Ureter (tissue), 1 donor: ENCODE data around the gene L1CAM. TPM values are rescaled to one million over a fixed set of nuclear protein-coding genes. Genes with fewer than 3 reads are reported as not detected.

ENCODE experiments used
- DNase-seq: peaks from one replicate; pipeline ENCODE4 v3.0.0-alpha.2; 2020; ENCODE audit warnings: low spot score
- total RNA-seq: library from RNA; stranded (reverse); gene quantifications from one replicate; pipeline ENCODE4 v1.2.4, GENCODE V29; 2023
- donor health status: DM: yes; HTN: yes; CAD: no.

Gene L1CAM
- 3.8 TPM for total RNA-seq

GRCh38 chrX:153885968-153886903, at the start of gene L1CAM:
TSS of gene L1CAM (minus strand) at chrX:153886173. CDS start at chrX:153875836, 10,337 bp downstream.
- DNase-seq = no peak

- no peak for DNase-seq
These were observed 49.4 kb upstream of the L1CAM start for GRCh38 chrX:153935326-153935851.

GRCh38 chrX:153934762-153935325, 48.9 kb upstream of the L1CAM start, which contains the start of gene NAA10:
TSS of gene NAA10 (minus strand) at chrX:153935037. CDS start at chrX:153934904, 133 bp downstream.
- DNase-seq = no peak

GRCh38 chrX:153934148-153934761, 48.3 kb upstream of the L1CAM start:
- DNase-seq = no peak

- no peak for DNase-seq
These were observed 47.8 kb upstream of the L1CAM start for GRCh38 chrX:153933748-153934147.

- DNase-seq = no peak
These were observed 46.4 kb upstream of the L1CAM start for GRCh38 chrX:153932220-153932915.

- DNase-seq = no peak
These were observed 45.8 kb upstream of the L1CAM start for GRCh38 chrX:153931748-153932147.

- no peak for DNase-seq
These were observed 45.2 kb upstream of the L1CAM start for GRCh38 chrX:153931151-153931550.

- DNase-seq = no peak
These were observed 44.3 kb upstream of the L1CAM start for GRCh38 chrX:153930011-153930910.

GRCh38 chrX:153929576-153929975, 43.6 kb upstream of the L1CAM start:
- no peak for DNase-seq

- DNase-seq = no peak
These were observed 42.9 kb upstream of the L1CAM start for GRCh38 chrX:153928846-153929245.

- DNase-seq = peak; percentile 96
These were observed 42.2 kb upstream of the L1CAM start for GRCh38 chrX:153927922-153928760.

GRCh38 chrX:153927672-153927921, 41.6 kb upstream of the L1CAM start:
- DNase-seq = no peak

GRCh38 chrX:153926858-153927671, 41.1 kb upstream of the L1CAM start:
- DNase-seq = peak; percentile 66

GRCh38 chrX:153926552-153926857, 40.5 kb upstream of the L1CAM start:
- DNase-seq = no peak

GRCh38 chrX:153925739-153926551, 40.0 kb upstream of the L1CAM start, which contains the start of gene ARHGAP4:
TSS of gene ARHGAP4 (minus strand) at chrX:153926264. CDS start at chrX:153926202, 62 bp downstream.
- no peak for DNase-seq

- no peak for DNase-seq
These were observed 39.4 kb upstream of the L1CAM start for GRCh38 chrX:153925387-153925738.

- DNase-seq = no peak
These were observed 38.3 kb upstream of the L1CAM start for GRCh38 chrX:153924149-153924861.
